OCI-LY7 (cell line): ENCODE data around the gene FIBIN.

Experiments used
- EZH2phosphoT487 ChIP-seq: fragments of 200-600 bp; sonication (generic); IDR thresholded peaks from 2 replicates; pipeline ENCODE4 v1.6.1; 2018; ENCODE audit warnings: low read depth, borderline replicate concordance, mild to moderate bottlenecking, mixed run types, antibody characterized with exemption, low read length, moderate library complexity, mixed read lengths
- TF ChIP-seq, protein P1 (sequence below): fragments of 200-600 bp; sonication (generic); conservative IDR thresholded peaks from 2 replicates; pipeline ENCODE4 v1.5.1; 2014; ENCODE audit warnings: mild to moderate bottlenecking, antibody characterized with exemption, low read length, moderate library complexity, mixed read lengths

DNA sequence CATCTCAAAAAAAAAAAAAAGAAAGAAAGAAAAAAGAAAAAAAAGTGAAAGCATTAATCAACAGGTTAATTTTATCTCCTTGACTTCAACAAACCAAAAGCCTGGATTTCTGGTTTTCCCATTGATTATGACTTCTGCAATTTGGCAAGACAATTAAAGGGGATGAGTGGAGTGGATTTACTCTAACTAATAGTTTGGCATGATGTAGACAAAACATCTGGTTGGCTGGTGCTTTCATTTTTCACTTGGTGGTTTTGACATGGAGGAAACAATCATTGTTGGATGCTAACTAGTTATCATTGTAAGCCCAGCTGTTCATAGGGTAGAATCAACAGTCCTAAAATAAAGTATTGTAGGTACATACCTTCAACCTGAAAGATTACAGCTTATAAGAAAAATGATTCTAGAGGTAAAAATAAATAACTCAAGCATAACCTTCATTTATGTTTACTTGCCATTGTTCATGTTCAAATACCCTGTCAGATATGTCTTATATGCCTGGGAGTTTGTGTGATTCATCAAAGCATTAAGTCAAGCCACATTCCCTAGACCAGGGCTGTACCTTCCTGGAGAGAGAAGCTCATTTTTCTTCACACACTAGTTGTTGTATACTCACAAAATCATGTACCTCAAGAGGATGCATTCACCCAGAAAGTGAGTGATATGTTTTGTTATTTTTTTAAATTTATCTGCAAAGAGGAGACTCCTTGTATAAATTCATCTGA, 15.1 kb downstream of the FIBIN start:
- TF ChIP-seq, protein P1, sequence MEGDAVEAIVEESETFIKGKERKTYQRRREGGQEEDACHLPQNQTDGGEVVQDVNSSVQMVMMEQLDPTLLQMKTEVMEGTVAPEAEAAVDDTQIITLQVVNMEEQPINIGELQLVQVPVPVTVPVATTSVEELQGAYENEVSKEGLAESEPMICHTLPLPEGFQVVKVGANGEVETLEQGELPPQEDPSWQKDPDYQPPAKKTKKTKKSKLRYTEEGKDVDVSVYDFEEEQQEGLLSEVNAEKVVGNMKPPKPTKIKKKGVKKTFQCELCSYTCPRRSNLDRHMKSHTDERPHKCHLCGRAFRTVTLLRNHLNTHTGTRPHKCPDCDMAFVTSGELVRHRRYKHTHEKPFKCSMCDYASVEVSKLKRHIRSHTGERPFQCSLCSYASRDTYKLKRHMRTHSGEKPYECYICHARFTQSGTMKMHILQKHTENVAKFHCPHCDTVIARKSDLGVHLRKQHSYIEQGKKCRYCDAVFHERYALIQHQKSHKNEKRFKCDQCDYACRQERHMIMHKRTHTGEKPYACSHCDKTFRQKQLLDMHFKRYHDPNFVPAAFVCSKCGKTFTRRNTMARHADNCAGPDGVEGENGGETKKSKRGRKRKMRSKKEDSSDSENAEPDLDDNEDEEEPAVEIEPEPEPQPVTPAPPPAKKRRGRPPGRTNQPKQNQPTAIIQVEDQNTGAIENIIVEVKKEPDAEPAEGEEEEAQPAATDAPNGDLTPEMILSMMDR = no peak
- TF ChIP-seq EZH2phosphoT487 = no peak
